ENCODE data around the gene TCEA3. TPM values are rescaled to one million over a fixed set of nuclear protein-coding genes. Genes with fewer than 3 reads are reported as not detected.

TCEA3 gene
- total and polyA plus RNA-seq, 7 donors, result 26.9 to 222 (median 66.2) TPM

- no peaks in the 10 kb centered on the region for H3K27me3 ChIP-seq
- no peak overlapping the region for H3K4me3 ChIP-seq
- H3K4me1 ChIP-seq, result peaks cover 0 to 51% (median 45%) of the 10 kb centered on the region in 4 donors
- intact Hi-C loops (cut with DNase I), result no loop called here
- H3K9me3 ChIP-seq, result no peaks in the 10 kb centered on the region
- WGBS, 2 donors, result 87 to 89% methylated on average over 13 of the region's 13 CpGs
- peak overlapping the region; percentile 97 to 99 (median 98) for H3K27ac ChIP-seq
- no peak for DNase-seq
- TF ChIP-seq CTCF (IDR thresholded peaks at IDR 0.05) (no peak), EP300 (IDR thresholded peaks at IDR 0.05) (no peak), POLR2AphosphoS5 (IDR thresholded peaks at IDR 0.05) (no peak), POLR2A (IDR thresholded peaks at IDR 0.05) (no peak)
- no peaks in the 10 kb centered on the region for H3K36me3 ChIP-seq
Observed at GRCh38 chr1:23371987-23372880, 52.3 kb downstream of the TCEA3 start.

DNA sequence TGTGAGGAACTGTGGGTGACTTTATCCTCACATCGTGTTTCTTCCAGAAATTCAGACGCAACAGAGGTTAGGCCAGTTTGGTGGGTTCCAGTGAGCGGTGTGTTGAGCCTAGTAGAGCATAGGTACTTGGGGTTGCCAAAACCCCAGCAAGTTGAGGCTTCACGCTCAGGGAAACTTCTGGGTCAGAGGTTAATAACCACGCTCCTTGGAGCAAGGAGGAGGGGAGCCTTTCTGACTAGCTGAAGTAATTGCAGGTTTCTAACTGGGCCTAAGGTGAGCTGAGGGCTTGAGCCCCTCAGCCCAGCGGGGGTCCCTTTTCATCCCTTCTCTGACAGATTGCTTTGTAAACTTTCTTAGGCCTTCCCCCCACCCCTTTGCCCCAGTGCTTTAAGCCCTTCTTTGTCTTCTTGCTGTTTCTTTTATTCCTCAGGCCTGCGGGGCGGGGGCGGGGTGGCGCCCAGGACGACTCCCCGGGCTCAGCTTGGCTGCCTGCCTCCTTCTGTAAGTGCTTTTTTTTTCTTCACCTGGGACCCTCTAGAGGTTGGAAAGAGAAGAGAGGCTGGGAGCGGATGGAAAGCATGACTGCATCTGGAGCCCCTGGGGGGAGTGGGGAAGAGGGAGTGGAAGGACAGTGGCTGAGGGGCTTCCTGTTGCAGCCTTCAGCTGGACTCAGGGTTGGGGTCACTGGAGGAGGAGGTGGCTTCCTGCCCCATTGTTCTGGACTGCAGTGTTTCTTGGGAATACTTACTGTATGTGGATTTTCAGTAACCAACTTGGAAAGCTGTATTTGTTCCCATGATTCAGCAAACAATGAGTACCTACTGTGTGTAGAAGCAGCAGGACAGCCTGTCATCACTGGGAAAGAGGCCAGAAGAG is 53.6 kb downstream of the TCEA3 start:
- DNase-seq, result no peak
- no peaks in the 10 kb centered on the region for H3K27me3 ChIP-seq
- TF ChIP-seq CTCF (IDR thresholded peaks at IDR 0.05) (no peak), EP300 (IDR thresholded peaks at IDR 0.05) (no peak), POLR2AphosphoS5 (IDR thresholded peaks at IDR 0.05) (no peak), POLR2A (IDR thresholded peaks at IDR 0.05) (no peak)
- peaks cover 0 to 53% (median 44%) of the 10 kb centered on the region in 4 donors for H3K4me1 ChIP-seq
- 14 to 43% methylated on average over 13 of the region's 13 CpGs for WGBS, 2 donors
- peaks cover 0 to 10% (median 2%) of the 10 kb centered on the region in 4 donors for H3K36me3 ChIP-seq
- intact Hi-C loops (cut with DNase I), result no loop called here
- H3K9me3 ChIP-seq, result no peaks in the 10 kb centered on the region
- H3K4me3 ChIP-seq, result peak overlapping the region in 2 of 4 donors; percentile 81 to 91
- peak overlapping the region; percentile 97 to 99 (median 98) for H3K27ac ChIP-seq

- no peak for DNase-seq
- H3K36me3 ChIP-seq, result peaks cover 0 to 16% (median 3%) of the 10 kb centered on the region in 4 donors
- H3K9me3 ChIP-seq, result no peaks in the 10 kb centered on the region
- no peaks in the 10 kb centered on the region for H3K27me3 ChIP-seq
- H3K27ac ChIP-seq, result peak overlapping the region; percentile 97 to 99 (median 98)
- H3K4me3 ChIP-seq, result peak overlapping the region; percentile 72 to 91 (median 82)
- intact Hi-C loops (cut with DNase I), result no loop called here
- H3K4me1 ChIP-seq, result peaks cover 0 to 53% (median 43%) of the 10 kb centered on the region in 4 donors
- 53 to 71% methylated on average over 5 of the region's 5 CpGs for WGBS, 2 donors
- TF ChIP-seq EP300 (IDR thresholded peaks at IDR 0.05), result no peak
- TF ChIP-seq POLR2A (IDR thresholded peaks at IDR 0.05), result no peak
- no peak for TF ChIP-seq CTCF (IDR thresholded peaks at IDR 0.05)
- TF ChIP-seq POLR2AphosphoS5 (IDR thresholded peaks at IDR 0.05), result peak in 1 of 4 donors; percentile 13
Observed at GRCh38 chr1:23370330-23370708, 54.2 kb downstream of the TCEA3 start.

DNA sequence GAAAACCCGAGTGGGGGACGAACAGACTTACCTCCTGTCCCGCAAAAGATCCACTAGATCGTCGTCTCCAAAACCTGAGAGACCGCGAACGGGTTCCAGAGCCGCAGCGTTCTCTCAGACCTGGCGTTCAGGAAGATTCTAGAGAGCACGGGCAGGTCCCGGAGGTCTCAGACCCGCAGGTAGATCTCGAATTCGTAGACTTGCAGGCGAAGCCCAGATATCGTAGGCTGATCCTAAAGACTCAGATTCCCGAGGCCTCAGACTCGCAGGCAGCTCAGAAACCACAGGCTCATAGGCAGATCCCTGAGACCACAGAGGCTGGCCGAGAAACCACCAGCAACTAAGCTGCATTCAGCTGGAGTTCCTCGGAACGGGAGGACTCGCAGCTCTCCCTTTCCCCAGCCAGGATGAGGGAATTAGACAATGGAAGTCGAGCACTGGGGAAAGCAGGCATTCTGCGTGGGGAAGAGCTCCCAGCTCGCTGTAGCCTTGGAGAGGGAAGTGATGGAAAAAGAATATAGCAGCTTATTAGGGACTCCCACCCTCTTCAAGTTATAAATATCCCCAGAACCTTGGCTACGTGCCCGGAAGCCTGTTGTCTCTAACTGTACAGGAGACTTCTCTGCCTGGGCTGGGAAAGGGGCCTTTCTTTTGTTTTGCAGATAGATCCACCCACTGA is 55.1 kb downstream of the TCEA3 start, which contains the start of gene ZNF436:
TSS of gene ZNF436 (minus strand) at position 502 of the 679 bp plus-strand sequence. CDS start 1,831 bp downstream, outside the sequence.
- TF ChIP-seq POLR2A (IDR thresholded peaks at IDR 0.05), result peak in 1 of 2 donors; percentile 56
- no peak for TF ChIP-seq CTCF (IDR thresholded peaks at IDR 0.05)
- peak; percentile 21 to 76 (median 72) for TF ChIP-seq POLR2AphosphoS5 (IDR thresholded peaks at IDR 0.05)
- Histone ChIP-seq H3K27me3 (no peaks in the 10 kb centered on the region), H3K4me1 (peaks cover 0 to 53% (median 43%) of the 10 kb centered on the region in 4 donors), H3K36me3 (peaks cover 0 to 23% (median 4%) of the 10 kb centered on the region in 4 donors), H3K4me3 (peak within 1 kb of the TSS; percentile 72 to 91 (median 82)), H3K27ac (peak within 1 kb of the TSS; percentile 97 to 99 (median 98)), H3K9me3 (no peaks in the 10 kb centered on the region)
- intact Hi-C loops (cut with DNase I), result loop anchor here (2.0 kb wide), 2 partner anchors 35 to 193 kb away; no protein-coding TSS in a partner anchor
- 1% methylated on average over 29 of the region's 29 CpGs for WGBS, 2 donors
- DNase-seq, result peak; percentile 96

Data from sigmoid colon (tissue), 7 donors.